A549 (cell line): Measurements from ENCODE around the gene MARK3.

Experiments used
- CEBPB ChIP-seq, 2 experiments: fragments of >200 bp in 1 of 2; sonication (Bioruptor Twin) in 1 of 2; formaldehyde crosslinking in 1 of 2; IDR thresholded peaks; 2 replicates each; pipeline ENCODE4 v1.6.1; 2012 to 2016
- CHD2 ChIP-seq: fragments of 150-350 bp; IDR thresholded peaks from 2 replicates; pipeline ENCODE4 v1.6.1; 2014; ENCODE audit warnings: low read length; ENCODE audit not compliant: partially characterized antibody
- CTCF ChIP-seq: fragments of >200 bp; sonication (Bioruptor Twin); formaldehyde crosslinking; IDR thresholded peaks from 3 replicates; pipeline ENCODE4 v1.5.1; 2016
- EHMT2 ChIP-seq: fragments of 200-600 bp; sonication (generic); IDR thresholded peaks from 2 replicates; pipeline ENCODE4 v1.6.1; 2016; ENCODE audit warnings: antibody characterized with exemption, low read depth, mild to moderate bottlenecking, moderate library complexity
- EP300 ChIP-seq, 2 experiments: fragments of >200 bp; sonication (Bioruptor Twin); formaldehyde crosslinking; IDR thresholded peaks; 2 replicates in 1 of 2; 3 replicates in 1 of 2; pipeline ENCODE4 v1.6.1; 2016 to 2017
- ESRRA ChIP-seq: fragments of 150-350 bp; IDR thresholded peaks from 2 replicates; pipeline ENCODE4 v1.6.1; 2014; ENCODE audit warnings: mild to moderate bottlenecking, low read length, borderline replicate concordance
- GATA3 ChIP-seq: IDR thresholded peaks from 2 replicates; pipeline ENCODE4 v1.6.1; 2012; ENCODE audit warnings: borderline replicate concordance
- HDAC2 ChIP-seq: fragments of 200-600 bp; sonication (generic); IDR thresholded peaks from 2 replicates; pipeline ENCODE4 v1.6.1; 2016
- MAX ChIP-seq: IDR thresholded peaks from 2 replicates; pipeline ENCODE4 v1.6.1; 2012
- POLR2A ChIP-seq: IDR thresholded peaks from 2 replicates; pipeline ENCODE4 v1.6.1; 2012; ENCODE audit warnings: mild to moderate bottlenecking, low read length
- USF2 ChIP-seq: fragments of 450-650 bp; IDR thresholded peaks from 2 replicates; pipeline ENCODE4 v1.6.1; 2014; ENCODE audit warnings: antibody characterized with exemption
- ZNF302 ChIP-seq: fragments of 250-450 bp; sonication (Bioruptor Pico); IDR thresholded peaks from 2 replicates; pipeline ENCODE4 v1.9.0; 2021; ENCODE audit warnings: inconsistent platforms, mild to moderate bottlenecking, moderate library complexity

- no peak for TF ChIP-seq CEBPB (IDR thresholded peaks at IDR 0.05)
- TF ChIP-seq POLR2A, result no peak
- no peak for TF ChIP-seq MAX
- TF ChIP-seq CHD2, result no peak
- no peak for TF ChIP-seq ESRRA
- TF ChIP-seq EP300 (IDR thresholded peaks at IDR 0.05), result no peak
- no peak for TF ChIP-seq CTCF
- no peak for TF ChIP-seq GATA3
- TF ChIP-seq USF2, result no peak
- no peak for TF ChIP-seq HDAC2
- no peak for TF ChIP-seq ZNF302
- TF ChIP-seq EHMT2, result no peak
Observed at GRCh38 chr14:103530390-103530789, 145.2 kb downstream of the MARK3 start.
